Neuronal stem cell (in vitro differentiated cells): ENCODE data around the gene FOXA2.

Source experiments
- DNase-seq: peaks from one replicate; pipeline ENCODE4 v3.0.0-alpha.2; 2013; ENCODE audit warnings: low spot score
- H2AFZ ChIP-seq: one replicate; pipeline ENCODE4 v1.6.1; 2013; ENCODE audit warnings: mild to moderate bottlenecking, low read length, inconsistent platforms
- H2AK5ac ChIP-seq: 2 replicates; pipeline ENCODE4 v1.6.1; 2013; ENCODE audit warnings: low read depth, mild to moderate bottlenecking, inconsistent platforms, low read length, moderate library complexity, mixed read lengths
- H2BK120ac ChIP-seq: 2 replicates; pipeline ENCODE4 v1.6.1; 2013; ENCODE audit warnings: low read depth, mild to moderate bottlenecking, inconsistent platforms, low read length, moderate library complexity, mixed read lengths
- H2BK12ac ChIP-seq: one replicate; pipeline ENCODE4 v1.6.1; 2013; ENCODE audit warnings: low read length, inconsistent platforms
- H2BK15ac ChIP-seq: 2 replicates; pipeline ENCODE4 v1.6.1; 2013; ENCODE audit warnings: mild to moderate bottlenecking, low read length, inconsistent platforms, mixed read lengths
- H2BK5ac ChIP-seq: one replicate; pipeline ENCODE4 v1.6.1; 2013; ENCODE audit warnings: inconsistent platforms, mild to moderate bottlenecking, low read length, moderate library complexity
- H3K14ac ChIP-seq: one replicate; pipeline ENCODE4 v1.6.1; 2013; ENCODE audit warnings: low read length, inconsistent platforms
- H3K18ac ChIP-seq: 2 replicates; pipeline ENCODE4 v1.6.1; 2013; ENCODE audit warnings: low read length, inconsistent platforms
- H3K23ac ChIP-seq: 2 replicates; pipeline ENCODE4 v1.6.1; 2013; ENCODE audit warnings: low read depth, mild to moderate bottlenecking, mixed read lengths, low read length, inconsistent platforms; ENCODE audit not compliant: poor library complexity
- H3K27ac ChIP-seq: replicated peaks from 3 replicates; pipeline ENCODE4 v1.5.1; 2013; ENCODE audit warnings: low read length, inconsistent platforms
- H3K27me3 ChIP-seq, 3 experiments: 2 replicates each; pipeline ENCODE4 v1.6.1; 2013; ENCODE audit warnings: low read length in 3 of 3, mild to moderate bottlenecking in 2 of 3, inconsistent platforms in 1 of 3, low read depth in 1 of 3, mixed read lengths in 1 of 3, moderate library complexity in 1 of 3; ENCODE audit not compliant: control insufficient read depth in 3 of 3, insufficient read depth in 3 of 3
- H3K36me3 ChIP-seq, 2 donors: replicated peaks in 1 of 2; 2 replicates each; pipeline ENCODE4 v1.6.1; 2013; ENCODE audit warnings: low read length in 2 of 2; ENCODE audit not compliant: control insufficient read depth in 2 of 2, insufficient read depth in 2 of 2
- H3K4ac ChIP-seq: 2 replicates; pipeline ENCODE4 v1.6.1; 2013; ENCODE audit warnings: inconsistent platforms, mild to moderate bottlenecking, low read length, moderate library complexity
- H3K4me1 ChIP-seq, 2 donors: 1 replicate in 1 of 2; 2 replicates in 1 of 2; pipeline ENCODE4 v1.6.1; 2013; ENCODE audit warnings: low read length in 2 of 2, low read depth in 1 of 2; ENCODE audit not compliant: control insufficient read depth in 2 of 2, insufficient read depth in 1 of 2
- H3K4me2 ChIP-seq: one replicate; pipeline ENCODE4 v1.6.1; 2013; ENCODE audit warnings: mild to moderate bottlenecking, low read length, inconsistent platforms; ENCODE audit not compliant: insufficient read depth, poor library complexity, severe bottlenecking
- H3K4me3 ChIP-seq, 2 donors: 2 replicates each; pipeline ENCODE4 v1.5.1; 2013; ENCODE audit warnings: low read length in 2 of 2, mild to moderate bottlenecking in 2 of 2, inconsistent platforms in 1 of 2, moderate library complexity in 1 of 2
- H3K79me1 ChIP-seq: one replicate; pipeline ENCODE4 v1.6.1; 2013; ENCODE audit warnings: low read depth, mild to moderate bottlenecking, inconsistent platforms, low read length, moderate library complexity
- H3K9ac ChIP-seq: one replicate; pipeline ENCODE4 v1.6.1; 2013; ENCODE audit warnings: mild to moderate bottlenecking, low read depth, low read length, inconsistent platforms; ENCODE audit not compliant: poor library complexity
- H3K9me3 ChIP-seq, 2 donors: replicated peaks in 1 of 2; 2 replicates each; pipeline versions ENCODE3 to v1.6.1; 2013; ENCODE audit warnings: low read length in 2 of 2, mild to moderate bottlenecking in 2 of 2, inconsistent platforms in 1 of 2, low read depth in 1 of 2, mixed read lengths in 1 of 2, moderate library complexity in 1 of 2; ENCODE audit not compliant: control insufficient read depth in 2 of 2, insufficient read depth in 1 of 2
- H4K8ac ChIP-seq: one replicate; pipeline ENCODE4 v1.6.1; 2013; ENCODE audit warnings: low read depth, mild to moderate bottlenecking, inconsistent platforms, low read length, moderate library complexity
- H4K91ac ChIP-seq: one replicate; pipeline ENCODE4 v1.6.1; 2013; ENCODE audit warnings: low read length, low read depth, mild to moderate bottlenecking, inconsistent platforms; ENCODE audit not compliant: poor library complexity
- WGBS, 2 donors: extraction: QIAGEN DNeasy Blood & Tissue Kit; methylation state at CpG; one replicate each; pipeline ENCODE4 v1.1.7; 2013; ENCODE audit warnings: missing lambda C conversion rate in 2 of 2, mixed read lengths in 1 of 2; ENCODE audit not compliant: insufficient read length in 2 of 2, insufficient replicate concordance in 1 of 2; ENCODE audit errors: extremely low coverage in 2 of 2; 5-methylcytosine and 5-hydroxymethylcytosine counted together

FOXA2 gene

GRCh38 chr20:22563062-22563965, 21.1 kb downstream of the FOXA2 start:
- Histone ChIP-seq H2BK5ac (no peak overlapping the region), H3K23ac (no peak overlapping the region), H3K4me3 (no peak overlapping the region), H4K8ac (no peak overlapping the region), H3K4me2 (no peak overlapping the region), H3K9ac (no peak overlapping the region), H2BK15ac (no peak overlapping the region), H3K27ac (no peak overlapping the region), H3K27me3 (peaks cover 5 to 98% (median 82%) of the 10 kb centered on the region in 3 experiments), H2BK120ac (no peak overlapping the region), H3K14ac (no peak overlapping the region), H3K79me1 (no peaks in the 10 kb centered on the region), H4K91ac (no peak overlapping the region), H3K9me3 (no peaks in the 10 kb centered on the region), H2AK5ac (no peak overlapping the region), H2BK12ac (no peak overlapping the region), H3K18ac (no peak overlapping the region), H3K4ac (no peak overlapping the region), H3K4me1 (peaks cover 0 to 12% of the 10 kb centered on the region in 2 donors), H3K36me3 (no peaks in the 10 kb centered on the region), H2AFZ (no peak overlapping the region)
- WGBS, 2 donors = no CpG with 5 or more reads among the region's 7 CpGs
- no peak for DNase-seq

DNA sequence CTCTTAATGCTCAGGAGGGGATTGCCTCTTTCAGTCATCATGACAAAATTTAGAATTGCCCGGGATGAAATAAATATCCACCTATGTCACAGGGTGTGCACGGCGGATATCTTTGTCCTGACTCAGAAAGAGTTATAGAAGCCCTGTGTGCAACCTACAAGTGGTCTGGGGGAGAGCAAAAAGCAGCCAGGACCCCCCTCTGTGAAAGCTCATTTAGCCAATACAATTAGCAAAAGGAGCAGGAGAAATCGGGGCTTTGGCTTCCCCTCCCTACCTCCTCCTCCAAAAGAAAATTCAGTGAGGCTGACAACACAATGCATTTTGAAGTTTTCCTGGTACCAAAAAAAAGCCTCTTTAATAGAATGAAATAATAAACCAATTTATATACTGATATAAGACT, 21.8 kb downstream of the FOXA2 start:
- no peak overlapping the region for H2BK120ac ChIP-seq
- H2BK15ac ChIP-seq = no peak overlapping the region
- no peak overlapping the region for H3K4me3 ChIP-seq
- no peak overlapping the region for H3K9ac ChIP-seq
- no peaks in the 10 kb centered on the region for H3K79me1 ChIP-seq
- no peaks in the 10 kb centered on the region for H3K36me3 ChIP-seq
- H3K4me1 ChIP-seq = peaks cover 0 to 12% of the 10 kb centered on the region in 2 donors
- H2BK5ac ChIP-seq = no peak overlapping the region
- no peak overlapping the region for H3K23ac ChIP-seq
- H3K4ac ChIP-seq = no peak overlapping the region
- no peaks in the 10 kb centered on the region for H3K9me3 ChIP-seq
- no peak for DNase-seq
- no peak overlapping the region for H3K4me2 ChIP-seq
- no peak overlapping the region for H2BK12ac ChIP-seq
- H2AFZ ChIP-seq = no peak overlapping the region
- no peak overlapping the region for H3K27ac ChIP-seq
- no peak overlapping the region for H4K8ac ChIP-seq
- no peak overlapping the region for H3K14ac ChIP-seq
- no peak overlapping the region for H3K18ac ChIP-seq
- no peak overlapping the region for H2AK5ac ChIP-seq
- peaks cover 5 to 97% (median 82%) of the 10 kb centered on the region in 3 experiments for H3K27me3 ChIP-seq
- H4K91ac ChIP-seq = no peak overlapping the region
- no CpG with 5 or more reads among the region's 4 CpGs for WGBS, 2 donors

- Histone ChIP-seq H2BK15ac (no peak overlapping the region), H4K91ac (no peak overlapping the region), H3K4me1 (peaks cover 0 to 12% of the 10 kb centered on the region in 2 donors), H2AK5ac (no peak overlapping the region), H3K79me1 (no peaks in the 10 kb centered on the region), H2BK12ac (no peak overlapping the region), H4K8ac (no peak overlapping the region), H2AFZ (no peak overlapping the region), H3K14ac (no peak overlapping the region), H3K9me3 (no peaks in the 10 kb centered on the region), H2BK5ac (no peak overlapping the region), H3K23ac (no peak overlapping the region), H3K18ac (no peak overlapping the region), H3K27me3 (peaks cover 4 to 96% (median 82%) of the 10 kb centered on the region in 3 experiments), H3K4me3 (no peak overlapping the region), H3K4ac (no peak overlapping the region), H3K9ac (no peak overlapping the region), H2BK120ac (no peak overlapping the region), H3K36me3 (no peaks in the 10 kb centered on the region), H3K27ac (no peak overlapping the region), H3K4me2 (no peak overlapping the region)
- no peak for DNase-seq
- no CpG with 5 or more reads among the region's 9 CpGs for WGBS, 2 donors
Measured at GRCh38 chr20:22561965-22562577, 22.3 kb downstream of the FOXA2 start.

- Histone ChIP-seq H3K79me1 (no peaks in the 10 kb centered on the region), H2BK15ac (no peak overlapping the region), H3K4me1 (peaks cover 0 to 12% of the 10 kb centered on the region in 2 donors), H3K9me3 (no peaks in the 10 kb centered on the region), H2AK5ac (no peak overlapping the region), H4K8ac (no peak overlapping the region), H3K4me3 (no peak overlapping the region), H3K18ac (no peak overlapping the region), H2AFZ (no peak overlapping the region), H3K36me3 (no peaks in the 10 kb centered on the region), H3K9ac (no peak overlapping the region), H3K23ac (no peak overlapping the region), H2BK120ac (no peak overlapping the region), H3K14ac (no peak overlapping the region), H2BK5ac (no peak overlapping the region), H3K4ac (no peak overlapping the region), H2BK12ac (no peak overlapping the region), H3K27ac (no peak overlapping the region), H3K4me2 (no peak overlapping the region), H3K27me3 (peaks cover 2 to 84% (median 79%) of the 10 kb centered on the region in 3 experiments), H4K91ac (no peak overlapping the region)
- WGBS, 2 donors = no CpG with 5 or more reads among the region's 16 CpGs
- no peak for DNase-seq
Measured at GRCh38 chr20:22560817-22561216, 23.6 kb downstream of the FOXA2 start.
